NCI-H345 (cell line): Measurements from ENCODE around the gene TF.
"Not testable (repeated sequence)": the region's sequence is repeated elsewhere in the genome, so short reads cannot be mapped to it uniquely, and the experiment has no call there.

ENCODE experiments used
- DNase-seq: peaks from one replicate; lab custom pipeline; 2025; lab: John Stamatoyannopoulos, UW

TF gene

DNA sequence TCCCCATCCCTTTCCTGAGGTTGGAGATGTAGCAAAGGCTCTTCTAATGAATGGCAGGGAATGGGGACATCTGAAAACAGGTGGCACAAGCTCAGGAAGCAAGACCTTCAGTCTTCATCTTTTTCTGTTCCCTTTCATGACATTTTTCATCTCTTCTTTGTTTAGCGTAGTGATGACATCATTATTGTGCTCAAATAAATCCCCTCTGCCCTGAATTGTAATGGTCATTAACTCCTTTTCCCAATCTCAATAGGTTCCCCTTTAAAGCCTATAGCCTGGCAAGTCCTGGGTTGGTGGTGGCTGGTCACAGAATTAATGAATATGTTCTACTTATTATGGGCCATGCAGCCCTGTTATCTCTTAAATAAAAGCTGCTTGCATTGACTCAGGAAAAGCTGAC is 21.4 kb downstream of the TF start:
- no peak for DNase-seq

GRCh38 chr3:133769536-133769935 is 23.3 kb downstream of the TF start:
- DNase-seq: no peak

DNA sequence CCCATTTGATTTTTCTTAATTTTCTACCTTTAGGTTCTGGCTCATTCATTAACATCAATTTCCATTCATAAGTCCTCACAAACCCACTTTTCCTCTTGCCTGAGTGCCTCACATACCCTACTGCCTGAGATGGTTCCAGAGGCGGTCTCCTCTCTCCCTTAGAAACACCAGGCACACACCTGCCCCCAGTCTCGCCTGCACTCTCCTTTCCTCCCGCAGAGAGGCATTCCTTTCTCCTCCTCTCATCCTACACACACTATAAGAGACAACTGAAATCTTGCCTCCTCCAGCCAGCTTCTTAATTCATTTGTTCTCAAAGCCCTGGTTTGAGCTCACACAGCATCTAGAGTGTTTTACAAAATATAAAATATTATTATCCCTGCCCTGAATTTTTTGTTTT is 27.5 kb downstream of the TF start:
- DNase-seq: no peak

DNA sequence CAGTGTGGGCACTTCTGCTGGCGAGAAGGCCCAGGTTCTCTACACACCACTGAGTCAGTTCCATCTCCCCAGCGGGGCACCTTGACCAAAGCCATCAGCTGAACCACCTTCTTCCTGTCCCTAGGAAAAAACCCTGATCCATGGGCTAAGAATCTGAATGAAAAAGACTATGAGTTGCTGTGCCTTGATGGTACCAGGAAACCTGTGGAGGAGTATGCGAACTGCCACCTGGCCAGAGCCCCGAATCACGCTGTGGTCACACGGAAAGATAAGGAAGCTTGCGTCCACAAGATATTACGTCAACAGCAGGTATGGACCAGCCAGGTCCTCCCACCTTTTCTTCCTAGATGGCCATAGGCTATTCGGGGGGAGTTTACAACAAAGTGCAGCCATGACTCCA is 29.1 kb downstream of the TF start:
- no peak for DNase-seq

GRCh38 chr3:133775835-133776234 is 29.6 kb downstream of the TF start:
- no peak for DNase-seq

GRCh38 chr3:133776794-133777438 is 30.7 kb downstream of the TF start:
- DNase-seq: no peak

GRCh38 chr3:133777807-133778568 is 31.8 kb downstream of the TF start:
- DNase-seq: no peak

GRCh38 chr3:133779626-133780203 is 33.5 kb downstream of the TF start:
- DNase-seq: no peak

DNA sequence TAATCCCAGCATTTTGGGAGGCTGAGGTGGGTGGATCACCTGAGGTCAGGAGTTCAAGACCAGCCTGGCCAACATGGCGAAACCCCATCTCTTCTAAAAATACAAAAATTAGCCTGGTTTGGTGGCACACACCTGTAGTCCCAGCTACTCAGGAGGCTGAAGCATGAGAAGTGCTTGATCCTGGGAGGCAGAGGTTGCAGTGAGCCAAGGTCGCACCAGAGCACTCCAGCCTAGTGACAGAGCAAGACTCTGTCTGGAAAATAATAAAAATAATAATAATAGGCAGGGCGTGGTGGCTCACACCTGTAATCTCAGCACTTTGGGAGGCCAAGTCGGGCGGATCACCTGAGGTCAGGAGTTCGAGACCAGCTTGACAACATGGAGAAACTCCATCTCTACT is 34.6 kb downstream of the TF start:
- not testable (repeated sequence) for DNase-seq

- DNase-seq: no peak
Observed at GRCh38 chr3:133781570-133781969, 35.4 kb downstream of the TF start.

DNA sequence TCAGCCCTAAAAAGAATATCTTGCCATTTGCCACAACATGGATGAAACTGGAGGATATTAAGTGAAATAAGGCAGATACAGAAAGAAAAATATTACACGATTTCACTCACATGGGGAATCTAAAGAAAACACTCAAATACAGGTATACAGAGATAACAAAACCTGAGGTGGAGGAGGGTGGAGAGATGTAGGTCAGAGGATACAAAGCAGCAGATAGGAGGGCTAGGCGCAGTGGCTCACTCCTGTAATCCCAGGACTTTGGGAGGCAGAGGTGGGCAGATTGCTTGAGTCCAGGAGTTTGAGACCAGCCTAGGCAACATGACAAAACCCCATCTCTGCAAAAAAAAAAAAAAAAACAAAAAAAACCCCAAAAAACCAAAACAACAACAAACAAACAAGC is 36.3 kb downstream of the TF start:
- no peak for DNase-seq

DNA sequence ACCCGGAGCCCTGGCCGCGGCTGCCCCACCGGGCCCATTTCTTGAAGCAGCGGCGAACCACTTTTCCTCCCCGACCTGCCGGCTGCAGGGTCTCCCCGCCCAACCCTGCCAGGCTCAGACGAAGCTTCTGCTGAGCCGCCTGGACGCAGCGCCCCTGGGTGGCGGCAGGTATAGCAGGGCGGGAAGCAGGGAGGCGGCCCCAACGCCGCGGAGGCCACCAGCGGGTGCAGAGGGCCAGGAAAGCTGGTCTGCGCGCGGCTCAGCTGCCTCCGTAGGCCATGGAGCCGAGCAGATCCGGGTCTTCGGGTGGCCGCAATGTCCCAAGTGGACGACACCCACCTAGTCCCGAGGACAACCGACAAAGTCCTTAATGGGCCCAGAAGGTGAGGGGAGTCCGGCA is 37.6 kb downstream of the TF start:
- DNase-seq: no peak

DNA sequence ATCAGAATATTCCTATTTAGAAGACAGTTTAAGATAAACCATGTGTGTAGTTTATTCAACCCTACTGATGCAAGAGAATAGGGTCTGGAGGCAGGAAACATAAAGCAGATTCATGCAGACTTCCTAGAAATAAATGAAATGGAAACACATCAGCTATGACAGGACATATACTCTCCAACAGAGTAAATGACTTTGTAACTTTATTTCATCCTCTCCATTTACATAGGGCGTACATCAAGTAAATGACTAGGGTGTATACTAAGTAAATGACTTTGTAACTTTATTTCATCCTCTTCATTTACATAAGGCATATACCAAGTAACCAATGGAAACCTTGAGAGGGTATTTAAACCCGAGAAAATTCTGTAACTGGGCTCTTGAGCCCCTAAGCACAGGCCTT is 41.8 kb downstream of the TF start:
- no peak for DNase-seq

- DNase-seq: no peak
Observed at GRCh38 chr3:133792171-133792763, 46.1 kb downstream of the TF start.

- DNase-seq: no peak
Observed at GRCh38 chr3:133797396-133798105, 51.4 kb downstream of the TF start.

DNA sequence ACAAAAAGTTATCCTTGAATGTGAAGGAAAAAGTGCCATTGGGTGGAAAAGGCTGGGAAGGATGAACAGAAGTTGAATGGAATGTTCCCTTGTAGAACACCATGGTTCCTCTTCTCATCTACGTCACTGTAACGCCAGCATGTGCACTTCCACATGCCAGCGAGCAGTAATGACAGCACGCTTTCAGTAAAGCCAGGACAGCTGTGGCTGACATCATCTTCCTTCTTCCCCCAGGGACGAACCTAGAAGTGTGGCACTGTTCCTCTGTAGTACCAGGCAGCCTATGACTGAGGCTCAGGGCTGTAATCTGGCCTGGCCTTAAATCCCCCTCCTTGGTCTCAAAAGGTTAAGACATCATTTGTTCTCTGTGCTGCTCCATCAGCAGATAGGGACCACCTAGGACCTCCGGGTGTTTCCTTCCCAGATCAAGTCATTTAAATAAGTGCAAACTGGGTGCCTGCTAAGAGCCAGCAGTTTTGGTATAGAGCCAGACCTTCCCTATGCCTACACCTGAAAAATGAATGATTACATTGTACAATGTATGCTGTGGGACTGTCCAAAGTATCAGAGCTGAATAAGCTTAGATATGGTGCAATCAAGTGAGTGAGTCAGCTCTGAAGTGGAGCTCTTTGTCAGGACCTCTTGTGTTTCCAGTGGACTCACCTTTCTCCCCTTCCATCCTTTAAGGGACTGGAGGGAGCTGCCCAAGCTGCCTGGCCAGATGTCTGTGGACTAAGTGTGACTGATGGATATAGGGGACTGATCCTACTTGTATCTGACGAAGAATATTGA is 53.8 kb downstream of the TF start:
- no peak for DNase-seq

DNA sequence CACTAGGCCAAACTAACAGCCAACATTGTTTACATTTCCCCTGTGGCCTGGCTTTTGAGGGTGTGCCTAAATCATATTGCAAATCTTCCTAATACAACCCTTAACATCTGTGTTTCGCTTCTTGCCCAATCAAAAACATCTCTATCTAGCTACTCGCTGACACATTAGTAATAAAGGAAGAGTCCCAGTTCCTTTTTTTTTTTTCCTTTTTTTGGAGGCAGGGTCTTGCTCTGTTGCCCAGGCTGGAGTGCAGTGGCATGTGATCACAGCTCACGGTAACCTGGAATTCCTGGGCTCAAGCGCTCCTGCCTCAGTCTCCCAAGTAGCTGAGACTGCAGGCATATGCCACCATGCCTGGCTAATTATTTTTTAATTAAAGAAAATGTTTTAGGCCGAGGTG is 57.3 kb downstream of the TF start:
- DNase-seq: no peak

GRCh38 chr3:133804896-133805295 is 58.7 kb downstream of the TF start:
- no peak for DNase-seq

GRCh38 chr3:133805384-133805701 is 59.1 kb downstream of the TF start:
- no peak for DNase-seq

- DNase-seq: peak; percentile 83
Observed at GRCh38 chr3:133805702-133806475, 59.7 kb downstream of the TF start, which contains the start of gene SRPRB. Gene SRPRB, plus strand, starts transcription at chr3:133805815. Its CDS starts 34 bp downstream, at chr3:133805849.

DNA sequence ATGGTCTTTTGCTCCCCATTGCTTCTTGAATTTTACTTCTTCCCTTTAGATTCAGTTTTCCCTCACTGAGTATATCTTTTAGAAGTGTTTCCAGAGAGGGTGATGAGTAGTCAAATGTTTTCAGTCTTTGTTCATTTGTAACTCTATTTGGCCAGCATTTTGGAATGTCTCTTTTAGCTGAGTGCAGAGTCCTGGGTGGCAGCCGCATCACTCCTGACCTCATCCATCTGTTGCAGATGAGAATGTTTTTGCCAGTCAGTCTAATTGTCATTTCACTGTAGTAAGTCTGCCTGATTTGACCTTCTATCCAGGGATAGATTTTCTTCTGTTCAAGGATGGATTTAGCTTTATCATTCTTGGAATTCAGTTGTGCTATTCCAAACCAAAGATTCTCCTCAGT is 66.7 kb downstream of the TF start:
- no peak for DNase-seq
